GM10266 (cell line): Measurements from ENCODE around the gene DNAJC17.

Source experiments
- DNase-seq: peaks from one replicate; pipeline ENCODE4 v3.0.0; 2012; ENCODE audit errors: extremely low spot score
- TF ChIP-seq, protein P1 (sequence below): IDR thresholded peaks from 2 replicates; pipeline ENCODE4 v1.5.1; 2012; ENCODE audit warnings: mild to moderate bottlenecking, low read depth; ENCODE audit not compliant: control insufficient read depth, insufficient read depth; ENCODE audit errors: missing control alignments

The DNAJC17 gene

DNA sequence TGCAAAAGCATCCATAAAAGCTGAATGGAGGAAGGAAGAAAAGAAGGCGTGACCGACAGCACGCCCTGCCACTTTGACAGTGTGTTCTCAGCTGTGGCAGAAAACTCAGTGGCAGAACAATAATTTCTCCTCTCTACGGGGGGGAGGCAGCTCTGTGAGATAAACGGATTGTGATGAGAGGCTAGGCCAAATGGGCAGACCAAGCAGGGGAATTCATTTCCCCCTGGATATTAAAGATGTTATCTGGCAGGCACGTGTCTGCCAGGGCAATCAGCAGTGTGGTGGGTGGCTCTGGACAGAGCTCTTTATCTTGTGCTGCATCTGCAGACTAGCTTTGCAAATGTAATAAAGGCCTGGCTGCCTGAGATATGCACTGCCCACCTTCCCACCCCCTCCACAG, 50.3 kb downstream of the DNAJC17 start:
- DNase-seq: no peak
- TF ChIP-seq, protein P1, sequence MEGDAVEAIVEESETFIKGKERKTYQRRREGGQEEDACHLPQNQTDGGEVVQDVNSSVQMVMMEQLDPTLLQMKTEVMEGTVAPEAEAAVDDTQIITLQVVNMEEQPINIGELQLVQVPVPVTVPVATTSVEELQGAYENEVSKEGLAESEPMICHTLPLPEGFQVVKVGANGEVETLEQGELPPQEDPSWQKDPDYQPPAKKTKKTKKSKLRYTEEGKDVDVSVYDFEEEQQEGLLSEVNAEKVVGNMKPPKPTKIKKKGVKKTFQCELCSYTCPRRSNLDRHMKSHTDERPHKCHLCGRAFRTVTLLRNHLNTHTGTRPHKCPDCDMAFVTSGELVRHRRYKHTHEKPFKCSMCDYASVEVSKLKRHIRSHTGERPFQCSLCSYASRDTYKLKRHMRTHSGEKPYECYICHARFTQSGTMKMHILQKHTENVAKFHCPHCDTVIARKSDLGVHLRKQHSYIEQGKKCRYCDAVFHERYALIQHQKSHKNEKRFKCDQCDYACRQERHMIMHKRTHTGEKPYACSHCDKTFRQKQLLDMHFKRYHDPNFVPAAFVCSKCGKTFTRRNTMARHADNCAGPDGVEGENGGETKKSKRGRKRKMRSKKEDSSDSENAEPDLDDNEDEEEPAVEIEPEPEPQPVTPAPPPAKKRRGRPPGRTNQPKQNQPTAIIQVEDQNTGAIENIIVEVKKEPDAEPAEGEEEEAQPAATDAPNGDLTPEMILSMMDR: no peak

DNA sequence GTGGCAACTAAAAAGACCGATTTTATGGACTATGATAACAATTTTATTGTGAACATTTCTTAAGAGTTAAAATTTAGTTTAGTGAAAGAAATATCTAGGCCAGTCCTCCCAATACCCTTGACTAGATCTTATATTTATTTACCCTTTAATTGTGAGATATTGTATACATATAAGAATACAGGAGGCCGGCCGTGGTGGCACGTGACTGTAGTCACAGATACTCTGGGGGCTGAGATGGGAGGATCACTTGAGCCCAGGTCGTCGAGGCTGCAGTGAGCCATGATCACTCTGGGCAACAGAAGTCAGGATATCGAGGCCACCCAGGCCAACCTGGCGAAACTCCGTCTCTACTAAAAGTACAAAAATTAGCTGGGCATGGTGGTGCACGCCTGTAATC, 51.5 kb downstream of the DNAJC17 start:
- TF ChIP-seq, protein P1: no peak
- DNase-seq: no peak

DNA sequence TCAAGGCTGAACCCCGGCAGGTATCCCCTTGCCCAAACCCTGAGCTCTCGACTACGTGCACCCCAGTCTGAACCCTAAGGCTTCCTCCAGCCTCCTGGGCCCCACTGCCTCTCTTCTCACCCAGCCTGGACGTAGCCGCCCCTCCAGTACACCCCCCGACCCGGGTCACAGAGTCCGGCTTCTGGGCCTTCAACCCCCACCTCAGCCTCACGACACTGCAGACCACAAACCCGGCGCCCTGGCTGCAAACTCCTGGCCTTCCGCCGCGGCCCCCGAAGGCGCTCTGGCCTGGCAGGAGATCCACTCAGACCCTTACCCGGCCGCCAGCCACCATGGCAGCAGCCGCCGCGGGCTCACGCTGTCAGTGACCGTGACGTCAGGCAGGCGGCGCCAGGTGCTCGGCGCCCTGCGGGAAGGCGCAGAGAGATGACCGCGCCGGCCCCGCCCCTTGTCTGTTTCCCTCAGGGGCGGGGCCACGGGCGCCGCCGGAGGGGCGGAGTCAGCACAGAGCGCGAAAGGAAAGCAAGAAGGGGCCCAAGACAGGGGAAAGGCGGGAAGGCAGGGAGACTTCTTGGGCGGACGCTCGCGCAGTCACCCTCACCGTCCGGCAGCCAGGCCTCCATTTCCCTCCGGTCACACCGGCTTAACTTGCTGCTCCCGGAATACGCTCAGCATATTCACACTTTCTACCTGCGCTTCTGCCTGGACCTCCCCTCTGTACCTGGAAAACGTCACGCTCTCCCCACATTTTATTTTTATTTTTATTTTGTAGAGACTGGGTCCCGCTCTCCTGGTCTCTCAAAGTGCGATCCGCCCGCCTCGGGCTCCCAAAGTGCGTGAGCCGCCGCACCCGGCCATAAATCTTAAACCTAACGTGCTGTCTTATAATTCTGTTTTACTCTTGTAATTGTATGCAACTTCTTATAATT, 52.1 kb downstream of the DNAJC17 start, which contains the start of gene RMDN3:
Gene RMDN3, minus strand, starts transcription at position 372 of the 929 bp plus-strand sequence. CDS start 471 bp downstream, outside the sequence.
- peak; percentile 94 for DNase-seq

DNA sequence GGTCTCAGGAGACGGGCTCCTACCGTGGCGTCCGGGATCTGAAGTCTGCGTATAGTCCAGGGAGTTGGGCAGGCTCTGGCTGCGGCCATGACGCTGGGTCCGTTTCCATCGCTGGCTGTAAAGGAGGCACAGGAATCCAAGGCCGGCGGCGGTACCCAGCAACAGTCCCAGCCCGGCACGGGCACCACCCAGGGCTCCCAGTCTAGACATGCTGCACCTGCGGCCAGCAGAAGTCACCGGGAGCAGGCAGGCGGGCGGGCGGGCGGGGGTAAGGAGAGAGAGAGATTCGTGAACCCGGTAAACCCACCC, 52.7 kb downstream of the DNAJC17 start:
- TF ChIP-seq, protein P1: no peak
- no peak for DNase-seq

More for the DNA sequence above, 52.1 kb downstream of the DNAJC17 start, which contains the start of gene RMDN3:
- TF ChIP-seq, protein P1: no peak

DNA sequence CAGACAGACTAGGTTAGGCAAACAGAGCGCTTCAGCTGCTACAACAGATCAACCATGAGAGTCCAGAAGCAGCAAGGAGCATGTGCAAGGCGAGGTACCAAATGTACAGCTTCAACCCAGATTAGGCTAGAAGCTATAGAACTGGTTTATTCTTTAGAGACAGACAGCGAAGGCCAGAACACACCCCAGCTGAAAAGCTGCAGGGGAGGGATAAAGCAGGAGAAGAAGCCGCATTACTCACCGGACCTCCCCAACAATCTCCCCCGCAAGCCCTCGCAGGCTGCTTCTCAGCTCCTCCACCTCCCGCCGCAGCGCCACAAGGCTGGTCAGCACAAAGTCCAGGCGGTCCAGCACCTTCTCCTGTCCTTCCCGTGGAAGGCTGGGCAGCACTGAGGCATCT, 55.5 kb downstream of the DNAJC17 start:
- DNase-seq: no peak
- TF ChIP-seq, protein P1: no peak

DNA sequence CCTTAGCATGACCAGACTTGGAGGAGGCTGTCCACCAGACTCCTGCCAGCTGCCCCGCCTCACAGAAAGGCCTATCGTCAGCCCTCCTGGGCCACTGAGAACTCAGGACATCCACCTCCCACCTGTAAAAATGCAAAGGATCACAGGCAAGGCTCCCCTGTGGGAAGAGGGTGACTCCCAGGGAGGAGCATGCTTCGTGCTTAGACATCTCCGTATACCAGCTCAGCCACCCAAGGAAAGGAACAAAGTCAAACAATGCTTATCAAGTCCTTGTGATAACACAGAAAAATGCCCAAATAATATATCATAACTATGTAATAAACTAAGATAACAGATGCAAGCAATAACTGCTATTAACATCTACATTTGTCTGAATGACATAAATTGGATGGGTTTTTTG, 56.4 kb downstream of the DNAJC17 start:
- no peak for DNase-seq
- TF ChIP-seq, protein P1: no peak

DNA sequence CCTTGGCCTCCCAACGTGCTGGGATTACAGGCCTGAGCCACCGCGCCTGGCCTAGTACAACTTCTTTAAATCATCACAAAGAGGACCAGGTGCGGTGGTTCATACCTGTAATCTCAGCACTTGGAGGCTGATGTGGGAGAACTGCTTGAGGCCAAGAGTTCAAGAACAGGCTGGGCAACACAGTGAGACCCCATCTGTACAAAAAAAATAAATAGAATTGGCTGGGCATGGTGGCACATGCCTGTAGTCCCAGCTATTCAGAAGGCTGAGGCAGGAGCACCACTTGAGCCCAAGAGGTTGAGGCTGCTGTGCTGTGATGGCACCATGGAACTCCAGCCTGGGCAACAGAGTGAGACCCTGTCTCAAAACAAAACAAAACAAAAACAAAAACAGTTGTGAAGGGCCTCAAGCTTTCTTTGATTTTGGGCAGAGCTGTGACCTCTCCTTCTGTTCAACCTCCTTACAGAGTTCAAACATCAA, 58.1 kb downstream of the DNAJC17 start:
- DNase-seq: no peak
- TF ChIP-seq, protein P1: no peak
